IPS DF 19.7 (cell line): ENCODE measurements around the gene MYH6.

Source experiments
- DNase-seq: peaks from one replicate; pipeline ENCODE4 v3.0.0-alpha.2; 2013; ENCODE audit warnings: low read depth, low spot score

Gene MYH6

DNA sequence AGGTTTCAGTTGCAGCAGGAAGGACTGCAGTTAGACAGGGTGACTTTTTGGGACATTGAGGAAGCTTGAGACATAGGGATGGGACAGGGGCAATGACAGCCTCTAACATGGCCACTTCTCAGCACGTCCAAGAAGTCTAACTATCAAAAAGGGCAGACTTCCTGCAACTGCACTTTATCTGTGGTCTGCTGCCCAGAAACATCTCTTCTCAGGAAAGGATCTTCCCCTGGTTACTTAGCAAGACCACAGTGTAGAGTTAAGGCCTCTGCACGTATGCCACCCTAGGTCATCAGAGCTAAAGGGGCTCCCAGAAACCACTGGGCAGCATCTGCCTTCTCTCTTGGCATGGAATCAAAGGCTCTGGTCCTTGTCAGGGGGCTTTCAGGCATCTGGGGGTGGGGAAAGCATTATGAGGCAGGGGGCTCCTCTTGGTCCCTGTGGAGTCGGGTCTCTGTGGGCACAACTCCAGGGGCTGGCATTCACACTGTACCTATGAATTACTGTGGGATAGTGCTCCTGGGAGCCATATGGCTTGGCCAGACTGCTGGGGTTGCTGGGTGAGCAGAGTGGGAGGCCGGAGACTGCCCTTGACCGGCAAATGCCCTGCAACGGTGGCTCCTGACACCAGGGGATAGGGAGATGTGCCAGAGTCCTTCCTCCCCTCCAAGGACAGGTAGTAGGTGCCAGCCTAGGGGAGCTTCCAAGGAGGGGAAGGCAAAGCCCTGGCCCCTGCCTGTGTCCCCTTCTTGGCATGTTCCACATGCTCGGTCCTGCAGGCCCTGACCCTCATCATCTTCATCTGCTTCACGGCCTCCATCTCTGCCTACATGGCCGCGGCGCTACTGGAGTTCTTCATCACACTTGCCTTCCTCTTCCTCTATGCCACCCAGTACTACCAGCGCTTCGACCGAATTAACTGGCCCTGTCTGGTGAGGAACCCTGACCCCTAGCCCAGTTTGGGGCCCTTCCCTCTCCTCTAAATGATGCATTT, 30.2 kb downstream of the MYH6 start:
- no peak for DNase-seq

DNA sequence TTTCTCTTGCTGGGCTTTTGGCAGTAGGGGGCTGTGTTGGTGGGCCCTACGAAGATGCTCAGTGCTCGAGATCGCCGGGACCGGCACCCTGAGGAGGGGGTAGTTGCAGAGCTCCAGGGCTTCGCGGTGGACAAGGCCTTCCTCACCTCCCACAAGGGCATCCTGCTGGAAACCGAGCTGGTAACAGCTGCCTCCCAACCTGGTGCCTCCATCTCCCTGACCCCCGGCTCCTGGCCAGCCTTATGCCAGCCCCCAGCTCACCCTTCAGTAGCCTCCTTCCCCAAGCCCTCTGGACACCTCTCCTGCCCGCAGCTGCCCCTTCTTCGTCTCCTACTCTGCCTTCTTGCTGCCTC, 30.9 kb downstream of the MYH6 start:
- DNase-seq = no peak

DNA sequence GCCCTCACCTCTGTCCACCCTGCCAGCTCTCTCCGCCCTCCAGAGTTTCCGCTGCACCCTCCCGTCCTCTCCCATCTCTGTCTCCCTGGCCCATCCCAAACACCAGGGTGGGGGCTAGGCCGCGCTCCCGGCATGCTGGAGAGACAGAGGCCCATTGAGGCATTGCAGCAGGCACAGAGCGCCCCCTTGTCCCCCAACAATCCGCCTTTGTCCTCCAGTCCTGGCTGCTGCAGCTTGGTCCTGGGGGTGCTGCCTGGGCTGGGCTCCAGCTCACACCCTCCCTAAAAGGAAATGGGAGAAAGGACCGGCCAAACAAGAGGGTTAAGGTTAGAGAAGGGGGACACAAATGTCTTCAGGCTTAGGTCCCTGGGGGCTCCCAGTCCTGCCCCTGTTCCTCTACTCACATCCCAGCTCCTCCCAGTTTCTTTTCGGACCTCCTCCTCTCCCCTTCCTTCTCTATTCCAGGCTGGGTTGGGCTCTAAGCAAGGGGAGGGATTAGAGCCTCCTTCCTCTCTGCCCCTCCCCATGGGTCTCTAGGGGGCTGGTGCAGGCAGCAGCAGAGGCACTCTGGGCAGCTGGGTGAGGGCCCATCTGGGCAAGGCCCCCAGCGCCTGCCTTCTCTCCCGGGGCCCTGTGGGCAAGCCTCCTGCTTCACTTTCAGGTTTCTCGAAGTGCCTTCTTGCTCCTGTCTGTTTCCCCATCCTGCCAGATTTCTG, 31.4 kb downstream of the MYH6 start, which contains the start of gene CMTM5:
TSS of gene CMTM5 (plus strand) at position 565 of the 716 bp plus-strand sequence. CDS start 206 bp downstream, outside the sequence.
- DNase-seq = no peak

DNA sequence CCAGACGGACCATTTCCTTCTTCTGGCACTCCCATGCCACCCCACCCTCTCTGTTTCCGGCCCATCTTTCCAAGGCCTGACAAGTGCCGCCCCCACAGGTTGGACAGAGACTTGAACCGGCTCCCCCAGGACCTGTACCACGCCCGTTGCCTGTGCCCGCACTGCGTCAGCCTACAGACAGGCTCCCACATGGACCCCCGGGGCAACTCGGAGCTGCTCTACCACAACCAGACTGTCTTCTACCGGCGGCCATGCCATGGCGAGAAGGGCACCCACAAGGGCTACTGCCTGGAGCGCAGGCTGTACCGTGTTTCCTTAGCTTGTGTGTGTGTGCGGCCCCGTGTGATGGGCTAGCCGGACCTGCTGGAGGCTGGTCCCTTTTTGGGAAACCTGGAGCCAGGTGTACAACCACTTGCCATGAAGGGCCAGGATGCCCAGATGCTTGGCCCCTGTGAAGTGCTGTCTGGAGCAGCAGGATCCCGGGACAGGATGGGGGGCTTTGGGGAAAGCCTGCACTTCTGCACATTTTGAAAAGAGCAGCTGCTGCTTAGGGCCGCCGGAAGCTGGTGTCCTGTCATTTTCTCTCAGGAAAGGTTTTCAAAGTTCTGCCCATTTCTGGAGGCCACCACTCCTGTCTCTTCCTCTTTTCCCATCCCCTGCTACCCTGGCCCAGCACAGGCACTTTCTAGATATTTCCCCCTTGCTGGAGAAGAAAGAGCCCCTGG, 32.4 kb downstream of the MYH6 start:
- DNase-seq = no peak

DNA sequence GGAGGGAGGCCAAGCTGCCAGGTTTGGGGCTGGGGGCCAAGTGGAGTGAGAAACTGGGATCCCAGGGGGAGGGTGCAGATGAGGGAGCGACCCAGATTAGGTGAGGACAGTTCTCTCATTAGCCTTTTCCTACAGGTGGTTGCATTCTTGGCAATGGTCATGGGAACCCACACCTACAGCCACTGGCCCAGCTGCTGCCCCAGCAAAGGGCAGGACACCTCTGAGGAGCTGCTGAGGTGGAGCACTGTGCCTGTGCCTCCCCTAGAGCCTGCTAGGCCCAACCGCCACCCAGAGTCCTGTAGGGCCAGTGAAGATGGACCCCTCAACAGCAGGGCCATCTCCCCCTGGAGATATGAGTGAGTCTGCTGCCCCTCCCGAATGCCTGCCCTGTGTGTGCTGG, 35.0 kb downstream of the MYH6 start:
- no peak for DNase-seq

DNA sequence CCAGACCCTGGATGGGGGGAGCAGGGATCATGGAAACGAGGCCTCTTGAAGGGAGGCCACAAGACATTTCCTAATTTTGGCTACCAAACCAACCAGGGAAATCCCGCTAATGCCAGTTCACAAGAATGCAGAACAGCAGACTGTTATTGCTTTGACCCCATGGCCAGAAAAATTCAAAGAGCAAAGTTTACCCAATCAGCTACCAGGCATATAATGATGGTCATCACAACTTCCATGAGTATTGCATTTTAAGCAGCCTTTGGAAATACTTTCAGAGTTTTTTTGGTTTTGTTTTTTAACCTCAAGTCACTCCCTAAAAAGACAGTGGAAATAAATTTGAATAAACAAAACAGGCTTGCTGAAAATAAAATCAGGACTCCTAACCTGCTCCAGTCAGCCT, 35.6 kb downstream of the MYH6 start, which contains the start of gene IL25:
TSS of gene IL25 (plus strand) at position 301 of the 400 bp plus-strand sequence.
- DNase-seq = no peak

DNA sequence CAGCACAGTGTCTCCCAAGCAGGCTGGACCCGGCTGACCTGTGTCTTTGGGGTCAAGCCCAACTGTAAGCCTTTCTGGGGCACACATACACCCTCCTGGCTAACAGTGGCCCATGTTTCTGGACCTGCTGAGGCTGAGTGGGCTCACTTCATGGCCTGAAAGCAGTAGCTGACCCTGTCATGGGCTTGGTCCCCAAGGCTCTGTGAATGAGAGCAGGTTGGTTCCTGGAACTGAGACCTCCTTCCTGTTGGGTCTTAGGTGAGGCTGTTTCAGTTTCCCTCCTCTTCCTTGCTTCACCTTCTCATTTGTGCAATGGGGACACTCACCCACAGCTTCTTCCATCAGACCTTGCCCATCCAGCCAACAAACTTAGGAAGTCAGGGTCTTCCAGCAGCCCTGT, 36.2 kb downstream of the MYH6 start:
- no peak for DNase-seq

DNA sequence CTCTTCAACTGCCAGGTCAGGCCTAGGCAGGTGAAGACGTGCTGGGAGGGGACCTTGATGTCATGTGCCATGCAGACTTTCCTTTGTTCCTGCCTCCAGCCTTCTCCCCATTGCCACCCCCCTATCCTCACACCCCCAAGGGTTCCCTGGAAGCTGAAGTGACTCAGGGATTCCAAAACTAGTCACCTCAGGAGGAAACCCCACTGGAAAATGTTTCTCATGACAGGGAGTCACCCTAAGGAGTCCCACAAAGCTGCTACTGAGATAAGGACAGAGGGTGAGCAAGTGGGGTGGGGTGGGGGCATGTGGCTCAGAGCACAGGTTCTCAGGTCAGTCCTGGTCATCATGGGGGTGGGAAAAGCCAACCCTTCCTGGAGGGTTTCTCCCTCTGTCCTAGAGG, 37.9 kb downstream of the MYH6 start:
- DNase-seq = no peak

DNA sequence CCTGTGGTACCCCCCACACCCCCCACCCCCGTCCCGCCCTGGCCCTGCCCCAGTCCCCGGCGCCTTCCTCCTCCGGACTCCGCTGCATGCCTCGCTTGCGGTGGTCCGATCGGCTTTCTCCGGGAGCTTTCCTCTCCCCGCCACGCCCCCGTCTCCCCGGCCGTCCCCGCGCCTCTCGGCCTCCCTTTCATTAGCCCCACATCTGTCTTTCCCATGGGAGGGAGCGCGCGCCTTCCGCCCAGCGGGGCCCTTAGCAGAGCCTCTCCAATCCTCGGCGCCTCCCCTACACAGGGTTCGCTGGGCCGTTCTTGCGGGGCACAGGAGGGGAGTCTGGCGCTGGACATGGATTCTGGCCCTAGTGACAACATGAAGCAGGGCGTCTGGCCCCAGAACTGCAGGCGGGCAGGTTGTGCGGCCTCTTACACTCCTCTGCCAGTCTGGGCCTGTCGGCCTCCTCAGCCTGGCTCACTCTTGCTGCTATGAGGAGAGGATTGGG, 41.6 kb downstream of the MYH6 start:
- DNase-seq = peak; percentile 56

DNA sequence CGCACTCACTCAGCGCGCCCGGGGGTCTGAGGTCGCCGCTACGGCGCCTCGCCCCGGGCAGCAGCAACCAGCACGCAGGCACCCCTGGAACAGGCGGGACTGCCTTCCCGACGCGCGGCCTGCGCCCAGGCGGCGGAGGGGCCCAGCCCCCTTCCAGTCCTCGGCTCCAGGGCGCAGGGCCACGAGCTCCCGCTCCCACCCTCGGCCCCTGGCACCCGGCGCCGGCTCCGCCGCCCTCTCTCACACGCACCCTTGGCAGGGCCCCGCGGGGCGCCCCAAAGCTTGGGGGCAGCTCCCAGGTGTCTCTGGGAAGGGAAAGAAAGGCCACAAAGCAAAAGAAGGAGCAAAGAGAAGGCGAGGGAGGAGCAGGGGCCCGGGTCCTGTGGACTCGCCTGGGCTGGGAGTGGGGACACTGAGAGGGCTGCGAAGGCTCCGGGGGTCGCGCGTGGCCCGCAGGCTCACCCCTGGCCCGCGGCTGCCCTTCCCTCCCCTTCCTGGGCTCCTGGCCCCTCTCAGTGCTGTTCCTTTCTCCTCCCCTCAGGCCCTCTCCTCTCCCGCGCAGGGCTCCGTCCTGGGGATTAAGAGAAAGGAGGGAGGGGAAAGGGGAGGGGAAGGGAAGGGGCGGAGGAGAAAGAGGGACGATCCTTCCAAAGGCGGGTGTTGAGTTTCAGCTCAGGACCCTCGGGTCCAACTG, 42.2 kb downstream of the MYH6 start:
- DNase-seq = peak; percentile 57

DNA sequence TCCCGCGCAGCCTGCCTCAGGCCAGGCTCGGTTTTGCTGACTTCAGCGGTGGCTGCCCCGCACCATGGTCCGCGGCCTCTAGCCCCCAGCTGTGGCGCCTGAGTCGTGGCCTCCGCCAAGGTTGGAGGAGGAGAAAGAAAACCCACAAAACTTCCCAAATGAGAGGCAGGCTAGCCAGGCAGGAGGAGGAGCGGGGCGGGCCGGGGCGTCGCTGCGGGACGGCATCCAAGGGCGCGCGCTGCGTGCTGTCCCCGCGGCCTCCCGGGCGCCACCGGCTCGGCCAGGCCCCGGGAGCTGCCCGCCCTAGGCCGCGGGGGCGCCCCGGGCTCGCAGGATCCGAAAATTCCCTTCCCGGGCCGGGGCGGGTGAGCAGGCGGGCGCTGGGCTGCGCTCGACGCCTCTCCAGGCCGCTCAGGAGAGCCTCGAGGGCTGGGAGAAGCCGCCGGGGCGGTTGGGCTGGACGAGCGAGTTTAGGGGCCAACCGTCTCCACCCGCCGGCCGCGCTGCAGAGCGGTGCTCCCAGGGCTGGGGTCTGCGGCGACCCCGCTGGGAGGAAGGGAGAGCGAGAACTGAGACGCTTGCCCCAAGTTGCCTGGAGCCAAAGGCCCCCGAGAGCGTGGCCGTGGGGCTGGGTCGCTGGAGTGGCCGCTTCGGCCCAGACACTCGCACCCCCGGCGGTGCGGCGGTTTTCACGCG, 42.9 kb downstream of the MYH6 start, which contains the start of gene EFS:
TSS of gene EFS (minus strand) at position 137 of the 696 bp plus-strand sequence. CDS start 147 bp downstream, outside the sequence.
- DNase-seq = no peak

DNA sequence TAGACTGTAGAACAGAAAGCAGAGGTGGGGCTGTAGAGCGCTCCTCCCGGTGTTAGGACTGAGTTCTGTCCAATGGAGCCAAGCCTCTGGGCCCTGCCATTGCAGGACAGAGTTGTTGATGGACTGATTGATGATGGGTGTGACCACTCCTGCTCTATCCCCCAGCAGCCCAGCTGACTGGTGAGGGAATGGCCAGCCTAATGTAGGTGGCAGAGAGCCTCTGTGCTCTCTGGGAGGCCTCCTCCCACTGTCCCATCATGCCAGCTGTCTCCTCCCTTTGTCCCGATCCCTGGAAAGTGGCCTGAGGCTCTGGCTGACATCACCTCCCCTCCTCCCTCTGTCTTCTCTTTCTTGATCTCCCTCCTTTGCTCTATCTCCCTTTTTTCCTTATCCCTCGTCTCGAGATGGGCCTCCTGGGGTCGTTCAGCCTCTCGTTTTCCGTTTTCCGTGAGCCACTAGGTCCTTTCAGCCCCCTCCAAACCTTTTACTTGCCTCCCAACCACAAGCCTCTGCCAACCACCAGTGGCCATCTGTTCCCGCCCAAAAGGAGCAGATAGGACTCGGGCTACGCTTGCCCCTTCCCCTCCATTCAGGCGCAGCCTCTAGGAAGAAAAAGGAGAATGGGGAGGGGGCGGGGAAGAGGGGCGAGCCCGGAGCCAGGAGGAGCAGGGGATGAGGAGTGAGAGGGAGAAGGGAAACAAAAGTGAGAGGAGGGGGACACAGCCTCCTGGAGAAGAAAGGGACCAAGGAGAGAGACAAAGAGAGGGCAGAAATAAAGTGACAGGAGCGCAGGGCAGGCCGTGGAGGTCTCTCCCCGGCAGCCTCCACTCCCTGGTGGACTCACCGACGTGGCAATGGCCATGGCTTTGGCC, 43.7 kb downstream of the MYH6 start:
- no peak for DNase-seq

DNA sequence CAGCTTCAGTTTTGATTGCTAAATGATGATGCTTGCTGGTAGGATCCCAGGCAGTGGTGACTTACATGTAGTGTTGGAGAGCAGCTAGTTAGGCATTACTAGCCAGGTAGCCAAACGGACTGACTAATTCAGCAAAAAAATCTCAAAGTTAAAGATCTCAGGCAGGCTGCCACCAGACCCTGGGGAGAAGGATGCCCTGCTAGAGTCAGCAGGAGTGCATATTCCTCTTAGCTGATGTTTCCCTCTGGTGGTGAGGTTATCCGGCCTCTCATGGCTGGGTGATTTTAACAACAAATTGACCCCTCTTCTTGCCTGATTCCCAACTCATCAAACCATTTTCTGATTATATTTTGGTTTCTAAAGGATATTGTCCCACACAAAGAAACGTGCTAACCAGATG, 45.9 kb downstream of the MYH6 start:
- DNase-seq = no peak

DNA sequence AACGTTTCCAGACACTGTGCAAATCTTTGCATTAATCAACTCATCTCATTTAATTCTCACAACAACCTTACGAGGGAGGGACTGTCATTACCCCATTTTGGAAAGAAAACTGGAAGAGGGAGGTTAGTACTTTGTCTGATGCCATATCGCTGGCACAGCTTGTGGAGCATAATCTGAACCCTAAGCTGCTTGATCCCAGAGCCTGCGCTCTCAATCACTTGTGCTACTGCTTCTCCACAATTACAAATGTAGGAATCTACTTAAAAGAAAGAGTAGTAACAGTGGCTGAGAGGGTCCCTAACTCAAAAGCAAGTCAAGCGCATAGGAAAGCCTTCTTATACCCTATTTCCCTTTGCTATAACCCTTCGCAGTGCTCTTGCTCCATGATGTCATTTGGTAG, 46.3 kb downstream of the MYH6 start:
- DNase-seq = no peak

DNA sequence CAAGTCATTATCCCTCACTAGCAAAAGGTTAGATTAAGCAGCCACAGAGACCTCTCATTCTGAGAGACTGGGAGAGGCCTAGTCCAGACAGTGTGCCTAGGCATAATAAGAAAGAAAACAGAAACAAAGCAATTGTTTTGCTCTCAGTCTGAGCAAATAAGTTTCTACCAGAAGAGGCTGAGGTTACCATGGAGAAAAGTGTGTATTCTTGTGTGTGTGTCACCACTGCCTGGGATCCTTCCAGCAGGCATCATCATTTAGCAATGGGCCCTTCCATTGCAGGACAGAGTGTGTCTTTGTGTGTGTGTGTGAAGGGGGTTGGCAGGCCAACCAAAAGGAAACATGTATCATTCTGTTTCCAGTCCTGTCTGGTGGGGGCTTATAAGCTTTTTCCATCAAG, 46.8 kb downstream of the MYH6 start:
- DNase-seq = no peak

DNA sequence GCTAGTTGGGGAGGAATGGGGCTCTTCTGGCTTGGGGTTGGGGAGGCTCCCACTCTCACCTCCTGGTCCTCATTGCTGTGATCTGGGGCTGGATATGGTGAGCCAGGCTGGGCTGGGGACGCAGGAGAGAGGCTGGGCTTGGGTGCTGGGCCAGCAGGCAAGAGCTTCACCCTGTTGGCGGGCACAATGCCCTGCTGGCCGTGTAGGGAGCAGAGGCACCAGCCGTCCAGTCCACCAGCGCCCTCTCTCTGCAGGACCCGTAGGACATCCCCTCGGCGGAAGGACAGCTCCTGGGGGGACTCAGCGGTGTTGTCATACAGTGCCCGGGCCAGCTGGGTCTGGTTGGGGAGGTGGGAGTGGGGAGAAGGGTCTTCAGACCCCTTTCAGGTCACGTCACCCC, 47.6 kb downstream of the MYH6 start:
- DNase-seq = no peak

DNA sequence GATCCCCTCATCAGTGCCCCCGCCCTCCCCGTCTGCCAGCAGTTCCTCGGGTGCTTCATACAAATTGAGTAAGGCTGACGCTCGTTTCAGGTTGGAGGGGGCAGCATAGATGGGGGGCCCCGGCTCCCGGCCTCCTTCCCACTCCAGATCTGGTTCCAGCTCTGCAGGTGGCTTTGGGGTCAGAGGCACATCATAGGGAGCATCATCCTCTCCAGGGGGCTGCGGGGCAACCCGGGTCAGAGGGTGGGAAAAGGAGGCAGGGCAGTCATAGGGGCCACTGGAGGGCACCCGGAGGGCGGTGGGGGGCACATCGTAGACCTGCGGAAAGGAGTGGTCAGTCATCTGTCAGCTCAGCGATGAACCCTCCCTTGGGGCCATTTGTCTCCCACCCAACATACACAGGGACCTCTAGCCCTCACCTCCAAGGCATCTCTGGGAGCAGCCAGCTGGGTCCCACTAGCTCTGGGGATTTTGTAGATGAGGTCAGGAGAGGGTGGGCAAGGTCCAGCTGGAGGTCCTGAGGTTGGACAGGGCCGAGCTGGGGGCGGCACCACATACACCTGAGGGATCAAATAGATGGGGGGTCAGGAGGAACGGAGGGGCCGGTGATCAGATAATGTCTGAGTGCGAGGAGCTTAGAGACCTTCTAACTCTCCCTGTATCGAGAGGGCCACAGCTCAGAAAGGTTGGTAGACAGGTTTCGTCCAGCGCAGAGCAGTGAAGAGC, 48.2 kb downstream of the MYH6 start:
- no peak for DNase-seq

DNA sequence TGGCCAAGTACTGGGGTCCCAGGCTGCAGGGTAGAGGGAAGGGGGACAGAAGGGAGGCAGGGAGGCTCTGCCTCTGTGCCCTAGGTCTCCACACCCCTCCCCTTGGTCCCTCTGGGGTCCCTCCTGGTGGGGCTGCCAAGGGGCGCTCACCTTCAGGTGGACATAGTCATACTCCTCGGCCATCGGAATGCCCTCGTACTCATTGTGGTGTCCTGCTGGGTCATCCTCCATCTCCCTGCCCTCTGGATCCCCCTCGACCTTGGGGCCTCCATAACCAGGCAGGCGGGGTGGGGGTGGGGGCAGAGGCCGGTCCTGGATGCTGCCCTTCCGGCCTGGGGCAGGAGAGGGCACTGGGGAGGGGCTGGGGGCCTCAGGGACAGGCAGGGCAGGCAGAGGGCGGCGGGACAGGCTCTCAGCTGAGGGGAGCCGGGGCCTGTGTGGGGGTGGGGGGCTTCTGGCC, 48.9 kb downstream of the MYH6 start:
- DNase-seq = no peak
